ENCODE data around the gene STAM2. TPM values are rescaled to one million over a fixed set of nuclear protein-coding genes. Genes with fewer than 3 reads are reported as not detected.
"Not testable (repeated sequence)": the region's sequence is repeated elsewhere in the genome, so short reads cannot be mapped to it uniquely, and the experiment has no call there.

The STAM2 gene
- total RNA-seq, 1 experiment from 2014 or later = 7.8 TPM

GRCh38 chr2:152183401-152184073 lies 8.0 kb upstream of the STAM2 start:
- DNase-seq = no peak

GRCh38 chr2:152177667-152178066 lies 2.1 kb upstream of the STAM2 start:
- DNase-seq; H3K27me3 ChIP-seq (ENCODE audit: control insufficient read depth, insufficient read depth, low read length); H3K36me3 ChIP-seq (replicated peaks; ENCODE audit: control insufficient read depth, insufficient read depth, low read length); H3K4me3 ChIP-seq (ENCODE audit: insufficient read depth, low read depth, low read length): not testable (repeated sequence)

More at GRCh38 chr2:152183401-152184073, 8.0 kb upstream of the STAM2 start:
- no peaks in the 10 kb centered on the region for H3K27me3 ChIP-seq (ENCODE audit: control insufficient read depth, insufficient read depth, low read length)
- no peaks in the 10 kb centered on the region for H3K36me3 ChIP-seq (replicated peaks; ENCODE audit: control insufficient read depth, insufficient read depth, low read length)
- no peak overlapping the region for H3K4me3 ChIP-seq (ENCODE audit: insufficient read depth, low read depth, low read length)

- Histone ChIP-seq H3K27me3 (ENCODE audit: control insufficient read depth, insufficient read depth, low read length) (no peaks in the 10 kb centered on the region), H3K36me3 (replicated peaks; ENCODE audit: control insufficient read depth, insufficient read depth, low read length) (no peaks in the 10 kb centered on the region), H3K4me3 (ENCODE audit: insufficient read depth, low read depth, low read length) (peak overlapping the region; percentile 56)
- no peak for DNase-seq
Measured at GRCh38 chr2:152176113-152176714, 651 bp upstream of the STAM2 start.

- peak overlapping the region; percentile 91 for H3K4me3 ChIP-seq (ENCODE audit: insufficient read depth, low read depth, low read length)
- DNase-seq = no peak
- H3K27me3 ChIP-seq (ENCODE audit: control insufficient read depth, insufficient read depth, low read length) = no peaks in the 10 kb centered on the region
- no peaks in the 10 kb centered on the region for H3K36me3 ChIP-seq (replicated peaks; ENCODE audit: control insufficient read depth, insufficient read depth, low read length)
Measured at GRCh38 chr2:152175012-152175367, 573 bp downstream of the STAM2 start.

- Histone ChIP-seq H3K4me3 (ENCODE audit: insufficient read depth, low read depth, low read length) (peak overlapping the region; percentile 91), H3K27me3 (ENCODE audit: control insufficient read depth, insufficient read depth, low read length) (no peaks in the 10 kb centered on the region), H3K36me3 (replicated peaks; ENCODE audit: control insufficient read depth, insufficient read depth, low read length) (no peaks in the 10 kb centered on the region)
- no peak for DNase-seq
Measured at GRCh38 chr2:152174574-152174973, 989 bp downstream of the STAM2 start.

- no peak overlapping the region for H3K4me3 ChIP-seq (ENCODE audit: insufficient read depth, low read depth, low read length)
- no peaks in the 10 kb centered on the region for H3K36me3 ChIP-seq (replicated peaks; ENCODE audit: control insufficient read depth, insufficient read depth, low read length)
- no peak for DNase-seq
Measured at GRCh38 chr2:152173831-152174230, 1.7 kb downstream of the STAM2 start.

GRCh38 chr2:152172201-152172785 lies 3.3 kb downstream of the STAM2 start:
- not testable (repeated sequence) for DNase-seq; H3K36me3 ChIP-seq (replicated peaks; ENCODE audit: control insufficient read depth, insufficient read depth, low read length); H3K4me3 ChIP-seq (ENCODE audit: insufficient read depth, low read depth, low read length); H3K27me3 ChIP-seq (ENCODE audit: control insufficient read depth, insufficient read depth, low read length)

More at GRCh38 chr2:152173831-152174230, 1.7 kb downstream of the STAM2 start:
- no peaks in the 10 kb centered on the region for H3K27me3 ChIP-seq (ENCODE audit: control insufficient read depth, insufficient read depth, low read length)

GRCh38 chr2:152171718-152172117 lies 3.8 kb downstream of the STAM2 start:
- H3K4me3 ChIP-seq (ENCODE audit: insufficient read depth, low read depth, low read length) = no peak overlapping the region

GRCh38 chr2:152169158-152169557 lies 6.4 kb downstream of the STAM2 start:
- not testable (repeated sequence) for H3K4me3 ChIP-seq (ENCODE audit: insufficient read depth, low read depth, low read length); H3K27me3 ChIP-seq (ENCODE audit: control insufficient read depth, insufficient read depth, low read length); DNase-seq; H3K36me3 ChIP-seq (replicated peaks; ENCODE audit: control insufficient read depth, insufficient read depth, low read length)

More at GRCh38 chr2:152171718-152172117, 3.8 kb downstream of the STAM2 start:
- Histone ChIP-seq H3K27me3 (ENCODE audit: control insufficient read depth, insufficient read depth, low read length) (no peaks in the 10 kb centered on the region), H3K36me3 (replicated peaks; ENCODE audit: control insufficient read depth, insufficient read depth, low read length) (no peaks in the 10 kb centered on the region)
- no peak for DNase-seq

- not testable (repeated sequence) for DNase-seq; H3K4me3 ChIP-seq (ENCODE audit: insufficient read depth, low read depth, low read length); H3K27me3 ChIP-seq (ENCODE audit: control insufficient read depth, insufficient read depth, low read length); H3K36me3 ChIP-seq (replicated peaks; ENCODE audit: control insufficient read depth, insufficient read depth, low read length)
Measured at GRCh38 chr2:152167470-152167869, 8.1 kb downstream of the STAM2 start.

GRCh38 chr2:152167065-152167464 lies 8.5 kb downstream of the STAM2 start:
- DNase-seq = no peak
- no peak overlapping the region for H3K4me3 ChIP-seq (ENCODE audit: insufficient read depth, low read depth, low read length)
- H3K27me3 ChIP-seq (ENCODE audit: control insufficient read depth, insufficient read depth, low read length) = no peaks in the 10 kb centered on the region
- H3K36me3 ChIP-seq (replicated peaks; ENCODE audit: control insufficient read depth, insufficient read depth, low read length) = no peaks in the 10 kb centered on the region

- DNase-seq = no peak
- no peaks in the 10 kb centered on the region for H3K36me3 ChIP-seq (replicated peaks; ENCODE audit: control insufficient read depth, insufficient read depth, low read length)
- no peaks in the 10 kb centered on the region for H3K27me3 ChIP-seq (ENCODE audit: control insufficient read depth, insufficient read depth, low read length)
- H3K4me3 ChIP-seq (ENCODE audit: insufficient read depth, low read depth, low read length) = no peak overlapping the region
Measured at GRCh38 chr2:152166633-152167032, 8.9 kb downstream of the STAM2 start.

- Histone ChIP-seq H3K4me3 (ENCODE audit: insufficient read depth, low read depth, low read length) (no peak overlapping the region), H3K36me3 (replicated peaks; ENCODE audit: control insufficient read depth, insufficient read depth, low read length) (no peaks in the 10 kb centered on the region), H3K27me3 (ENCODE audit: control insufficient read depth, insufficient read depth, low read length) (no peaks in the 10 kb centered on the region)
- DNase-seq = no peak
Measured at GRCh38 chr2:152165780-152166179, 9.8 kb downstream of the STAM2 start.

- no peaks in the 10 kb centered on the region for H3K27me3 ChIP-seq (ENCODE audit: control insufficient read depth, insufficient read depth, low read length)
- H3K36me3 ChIP-seq (replicated peaks; ENCODE audit: control insufficient read depth, insufficient read depth, low read length) = no peaks in the 10 kb centered on the region
- H3K4me3 ChIP-seq (ENCODE audit: insufficient read depth, low read depth, low read length) = no peak overlapping the region
- DNase-seq = no peak
Measured at GRCh38 chr2:152165306-152165705, 10.3 kb downstream of the STAM2 start.

GRCh38 chr2:152163669-152164068 lies 11.9 kb downstream of the STAM2 start:
- H3K4me3 ChIP-seq (ENCODE audit: insufficient read depth, low read depth, low read length); H3K27me3 ChIP-seq (ENCODE audit: control insufficient read depth, insufficient read depth, low read length); H3K36me3 ChIP-seq (replicated peaks; ENCODE audit: control insufficient read depth, insufficient read depth, low read length); DNase-seq: not testable (repeated sequence)

Measured in H7 (cell line).